Cardiac septum (tissue), 1 donor: ENCODE measurements around the gene TREX2. TPM values are rescaled to one million over a fixed set of nuclear protein-coding genes. Genes with fewer than 3 reads are reported as not detected.
A peak's percentile ranks its signal among the peaks of the same experiment; 100 is the strongest.

Experiments used
- DNase-seq: peaks from one replicate; pipeline ENCODE4 v3.0.0-alpha.2; 2020; ENCODE audit warnings: low spot score
- intact Hi-C: fragments of 100-400 bp; cut with DNase I; formaldehyde crosslinking; loops from one replicate; pipeline ENCODE4 v1.14.0; 2022
- total RNA-seq: library from RNA; stranded (reverse); fragmentation: NEBNext Ultra II Directional; extraction: Animal tissue kit (Norgen Biotek cat#: 25700); gene quantifications from one replicate; pipeline ENCODE4 v1.2.1, GENCODE V29; 2021
- donor health status: DM: no; HTN: no; CAD: no.

Gene TREX2
- total RNA-seq, 1 donor from 2014 or later = 0.19 TPM

- intact Hi-C loops = no loop called here
- no peak for DNase-seq
Observed at GRCh38 chrX:153442463-153442862, 3.4 kb downstream of the TREX2 start.

DNA sequence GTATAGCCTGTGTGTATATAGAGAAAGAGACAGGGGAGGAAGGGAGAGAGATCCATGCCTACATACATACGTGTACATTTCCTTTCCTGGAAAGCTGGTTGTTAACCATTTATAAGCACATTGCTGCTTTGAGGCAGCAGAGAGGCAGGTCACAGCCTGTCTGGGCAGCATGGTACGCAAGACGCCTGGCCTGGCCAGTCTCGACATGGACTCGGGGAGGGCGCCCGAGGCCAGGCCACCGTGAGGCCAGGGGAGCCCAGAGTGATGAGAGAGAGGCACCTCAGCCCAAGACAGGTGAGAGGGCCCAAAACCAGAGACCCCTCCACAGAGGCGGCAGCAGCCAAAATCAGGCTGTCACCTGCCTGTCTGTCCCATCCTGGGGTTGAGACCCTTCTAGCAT lies 3.9 kb downstream of the TREX2 start:
- DNase-seq = no peak
- intact Hi-C loops = no loop called here

DNA sequence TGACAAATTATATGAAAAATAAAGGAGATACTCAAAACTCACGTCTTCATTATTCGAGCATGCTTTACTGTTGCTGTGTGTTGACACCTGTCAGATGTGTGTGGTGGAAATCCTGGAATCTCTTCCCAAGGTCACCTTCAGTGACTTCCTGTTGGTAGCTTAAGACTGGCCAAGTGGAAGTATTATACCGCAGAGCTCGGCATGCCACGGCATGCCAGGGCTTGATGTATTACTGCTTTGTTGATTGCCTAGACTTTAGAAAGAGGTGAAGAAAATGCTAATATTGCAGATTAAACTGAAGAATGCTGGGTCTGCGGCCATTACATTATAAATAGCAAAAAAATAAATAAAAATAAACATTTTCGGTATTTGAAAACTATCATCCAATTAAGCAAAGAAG lies 4.6 kb downstream of the TREX2 start:
- no peak for DNase-seq
- intact Hi-C loops = no loop called here

DNA sequence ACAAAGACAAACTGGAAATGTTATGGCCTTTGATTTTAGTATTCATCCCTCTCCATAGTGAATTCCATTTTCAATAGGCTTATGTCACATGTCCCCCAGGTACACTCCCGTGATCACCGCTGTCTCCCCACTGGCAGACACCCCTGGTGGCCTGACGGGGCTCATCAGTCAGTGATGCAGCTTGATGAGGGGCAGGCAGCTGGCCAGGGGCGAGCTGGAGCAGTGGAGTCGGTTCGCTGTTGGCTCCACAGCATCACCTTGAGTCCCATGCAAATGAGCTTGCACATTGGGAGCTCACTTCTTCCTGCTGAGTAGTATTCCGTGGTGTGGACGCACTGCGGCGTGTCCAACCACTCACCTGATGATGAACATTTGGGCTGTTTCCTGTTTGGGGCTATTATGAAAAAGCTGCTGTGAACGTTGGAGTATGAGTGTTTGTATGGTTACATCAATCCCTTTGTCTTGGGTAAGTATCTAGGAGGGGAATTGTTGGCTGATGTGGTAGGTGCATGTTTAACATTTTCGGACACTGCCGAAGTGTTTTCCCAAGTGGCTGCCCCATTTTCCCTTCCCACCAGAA lies 5.2 kb downstream of the TREX2 start:
- DNase-seq = no peak
- intact Hi-C loops = no loop called here

DNA sequence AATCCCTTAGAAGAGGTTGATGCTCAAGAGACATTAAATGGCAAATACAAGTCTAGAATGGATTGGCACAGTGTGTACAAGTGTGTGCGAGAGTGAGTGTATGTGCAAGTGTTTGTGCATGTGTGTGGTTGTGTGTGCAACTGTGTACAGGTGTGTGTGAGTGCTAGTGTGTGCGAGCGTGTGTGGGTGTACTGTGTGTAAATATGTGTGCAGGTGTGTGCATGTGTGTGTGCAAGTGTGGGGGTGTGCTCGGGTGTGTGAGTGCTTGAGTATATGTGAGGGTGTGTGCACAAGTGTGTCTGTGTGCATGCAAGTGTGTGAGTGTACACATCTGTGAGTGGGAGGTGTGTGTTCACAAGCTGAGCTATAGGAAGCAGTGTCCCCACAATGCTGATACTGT lies 5.9 kb downstream of the TREX2 start:
- DNase-seq = no peak
- intact Hi-C loops = no loop called here

- DNase-seq = peak; percentile 67
- intact Hi-C loops = no loop called here
Observed at GRCh38 chrX:153438532-153438931, 7.3 kb downstream of the TREX2 start.

GRCh38 chrX:153435845-153436244 lies 10.0 kb downstream of the TREX2 start:
- no peak for DNase-seq
- intact Hi-C loops = no loop called here

GRCh38 chrX:153434801-153435200 lies 11.1 kb downstream of the TREX2 start:
- intact Hi-C loops = no loop called here
- DNase-seq = no peak

DNA sequence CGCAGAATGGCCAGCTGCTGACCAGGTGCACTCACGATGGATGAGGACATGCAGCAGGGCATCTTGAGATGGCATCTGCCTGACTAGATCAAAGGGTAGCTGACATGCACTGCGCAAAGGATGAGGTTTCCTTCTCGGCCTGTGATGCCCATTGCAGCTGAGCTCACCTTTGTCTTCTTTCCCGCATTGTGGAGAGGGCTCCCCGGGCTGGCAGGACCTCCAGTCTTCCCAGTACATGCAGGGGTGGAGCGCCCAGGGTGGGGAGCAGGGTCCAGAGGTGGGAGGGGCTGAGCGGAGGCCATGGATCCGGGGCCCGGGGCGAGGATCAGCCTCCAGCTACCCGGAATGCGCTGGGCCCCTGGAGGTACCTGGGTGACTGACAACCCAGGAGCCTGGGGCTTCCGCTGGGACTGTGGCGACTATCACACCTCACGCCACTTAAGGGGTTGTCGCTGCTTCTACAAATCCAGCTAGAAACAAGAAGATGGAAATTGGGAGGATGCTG lies 12.0 kb downstream of the TREX2 start:
- DNase-seq = no peak
- intact Hi-C loops = no loop called here

GRCh38 chrX:153433161-153433680 lies 12.6 kb downstream of the TREX2 start:
- DNase-seq = no peak
- intact Hi-C loops = no loop called here

DNA sequence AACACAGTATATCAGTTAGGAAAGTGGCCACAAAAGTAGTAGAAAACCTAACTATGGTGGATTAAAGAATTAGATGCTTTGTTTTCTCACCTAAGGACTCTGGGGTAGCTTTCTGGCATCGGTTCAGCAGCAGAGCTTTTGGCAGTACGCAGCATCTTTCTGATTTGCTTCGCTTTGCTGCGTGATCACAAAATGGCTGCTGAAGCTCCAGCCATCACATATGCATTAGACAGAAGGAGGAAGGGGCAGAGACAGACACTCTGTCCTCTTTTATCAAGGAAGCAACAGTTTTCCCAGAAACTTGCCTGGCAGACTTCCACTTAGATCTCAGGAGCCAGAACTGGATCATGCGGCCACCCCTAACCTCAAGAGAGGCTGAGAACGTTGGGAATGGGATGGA lies 15.1 kb downstream of the TREX2 start:
- peak; percentile 35 for DNase-seq
- intact Hi-C loops = no loop called here

- no peak for DNase-seq
Observed at GRCh38 chrX:153426204-153426603, 19.7 kb downstream of the TREX2 start.

GRCh38 chrX:153423652-153424051 lies 22.2 kb downstream of the TREX2 start:
- peak; percentile 73 for DNase-seq
- intact Hi-C loops = no loop called here

More at GRCh38 chrX:153426204-153426603, 19.7 kb downstream of the TREX2 start:
- intact Hi-C loops = no loop called here

DNA sequence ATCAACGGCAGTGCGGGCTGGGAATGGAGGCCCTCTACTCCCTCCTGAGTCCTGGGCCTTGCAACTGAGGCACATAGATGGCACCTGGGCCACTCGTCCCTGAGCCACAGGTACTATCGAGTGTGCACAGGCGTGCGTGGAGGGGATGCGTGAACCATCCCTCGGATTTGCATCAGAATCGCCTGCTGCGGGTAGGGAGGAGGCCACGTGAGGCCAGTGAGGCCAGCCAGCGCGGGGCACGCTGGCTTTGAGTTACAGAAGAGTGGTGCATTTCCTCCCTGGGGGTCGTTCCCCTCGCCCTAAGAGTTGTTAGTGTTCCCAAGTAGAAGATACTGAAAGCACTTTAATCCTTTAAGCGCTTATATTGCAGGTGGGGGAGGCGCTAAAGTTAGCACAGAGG lies 24.0 kb downstream of the TREX2 start:
- DNase-seq = no peak
- intact Hi-C loops = no loop called here

DNA sequence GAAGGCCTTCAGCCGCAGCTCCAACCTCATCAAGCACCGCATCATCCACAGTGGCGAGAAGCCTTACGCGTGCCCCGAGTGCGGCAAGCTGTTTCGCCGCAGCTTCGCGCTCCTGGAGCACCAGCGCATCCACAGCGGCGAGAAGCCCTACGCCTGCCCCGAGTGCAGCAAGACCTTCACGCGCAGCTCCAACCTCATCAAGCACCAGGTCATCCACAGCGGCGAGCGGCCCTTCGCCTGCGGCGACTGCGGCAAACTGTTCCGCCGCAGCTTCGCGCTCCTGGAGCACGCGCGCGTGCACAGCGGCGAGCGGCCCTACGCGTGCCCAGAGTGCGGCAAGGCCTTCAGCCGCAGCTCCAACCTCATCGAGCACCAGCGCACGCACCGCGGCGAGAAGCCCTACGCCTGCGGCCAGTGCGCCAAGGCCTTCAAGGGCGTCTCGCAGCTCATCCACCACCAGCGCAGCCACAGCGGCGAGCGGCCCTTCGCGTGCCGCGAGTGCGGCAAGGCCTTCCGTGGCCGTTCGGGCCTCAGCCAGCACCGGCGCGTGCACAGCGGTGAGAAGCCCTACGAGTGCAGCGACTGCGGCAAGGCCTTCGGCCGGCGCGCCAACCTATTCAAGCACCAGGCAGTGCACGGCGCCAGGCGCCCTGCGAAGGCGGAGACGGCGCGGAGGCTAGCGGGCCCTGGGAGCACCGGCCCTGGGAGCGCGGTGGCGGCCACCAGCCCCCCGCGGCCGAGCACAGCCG lies 24.8 kb downstream of the TREX2 start:
- peak; percentile 53 for DNase-seq
- intact Hi-C loops = no loop called here

GRCh38 chrX:153417637-153418036 lies 28.2 kb downstream of the TREX2 start:
- intact Hi-C loops = no loop called here
- DNase-seq = no peak

GRCh38 chrX:153416781-153417450 lies 28.9 kb downstream of the TREX2 start:
- DNase-seq = peak; percentile 38
- intact Hi-C loops = no loop called here

GRCh38 chrX:153414856-153415510 lies 30.9 kb downstream of the TREX2 start:
- intact Hi-C loops = no loop called here
- DNase-seq = peak; percentile 38

- intact Hi-C loops = no loop called here
Observed at GRCh38 chrX:153413731-153414130, 32.1 kb downstream of the TREX2 start.

More at GRCh38 chrX:153413731-153414130, 32.1 kb downstream of the TREX2 start:
- peak; percentile 35 for DNase-seq
